Stimulated activated CD4-positive, alpha-beta T cell treated with anti-CD3 and anti-CD28 coated beads, Interleukin-1b, Interleukin-23, amount 100 ng/mL, for 48 hours (primary cell): ENCODE measurements around the gene FAM240B.

ENCODE experiments used
- DNase-seq: peaks from one replicate; pipeline ENCODE4 v3.0.0-alpha.2; 2020

FAM240B gene

DNA sequence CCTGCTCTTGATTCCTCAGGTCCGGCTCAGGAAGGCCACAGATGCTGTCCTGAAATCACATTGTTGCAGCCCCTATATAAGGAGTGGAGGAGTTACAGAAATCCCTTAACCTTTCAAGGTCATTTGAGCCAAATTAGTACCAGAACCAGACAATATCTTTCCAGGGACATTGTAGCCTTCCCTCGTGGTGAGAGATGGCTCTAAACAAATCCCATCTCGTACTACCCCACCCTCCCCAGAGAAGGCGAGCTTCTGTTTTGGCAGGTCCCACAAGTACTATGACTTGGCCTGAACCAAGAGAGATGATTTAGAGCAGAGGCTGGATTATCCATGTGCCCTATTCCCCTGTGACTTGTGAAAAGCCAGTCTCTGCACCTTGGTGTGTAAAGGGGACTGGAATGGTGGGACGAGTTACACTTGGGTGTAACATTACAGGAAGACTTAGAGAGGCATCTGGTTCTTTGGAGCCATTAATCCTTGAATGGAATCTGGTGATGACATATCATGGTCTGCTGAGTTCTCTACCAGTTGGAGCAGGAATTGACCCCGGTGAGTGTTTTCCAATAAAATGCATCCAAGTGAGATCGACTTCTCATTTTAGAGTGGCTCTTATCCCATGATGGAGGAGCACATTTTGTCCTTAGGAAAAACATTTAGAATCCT, at the start of gene FAM240B:
FAM240B (minus strand) TSS at position 51 of the 663 bp plus-strand sequence. CDS start 16,134 bp downstream, outside the sequence.
- DNase-seq = no peak

- DNase-seq = no peak
Measured at GRCh38 chr9:38768351-38768761, 48.4 kb upstream of the FAM240B start.

DNA sequence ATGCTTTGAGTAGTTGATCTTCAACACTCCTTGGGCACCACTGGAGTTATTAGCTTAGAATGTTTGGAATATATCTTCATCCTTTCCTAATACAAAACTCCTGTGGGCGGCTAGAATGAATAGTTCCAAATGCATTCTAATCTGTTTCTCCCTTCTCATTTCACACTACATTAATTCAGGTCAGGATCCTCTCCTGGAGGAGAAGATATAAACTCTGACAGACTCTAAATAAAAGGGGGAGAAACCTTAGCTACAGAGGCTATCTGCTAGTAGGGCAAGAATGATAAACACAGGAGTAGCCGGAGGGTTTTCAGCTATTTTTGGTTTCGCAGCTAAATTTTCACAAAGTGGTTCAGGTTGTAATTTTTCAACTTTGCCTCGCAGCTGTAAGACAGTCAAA, 45.2 kb upstream of the FAM240B start:
- no peak for DNase-seq

GRCh38 chr9:38761999-38762398, 42.1 kb upstream of the FAM240B start:
- no peak for DNase-seq

GRCh38 chr9:38761339-38761738, 41.4 kb upstream of the FAM240B start:
- no peak for DNase-seq

- no peak for DNase-seq
Measured at GRCh38 chr9:38756702-38757101, 36.8 kb upstream of the FAM240B start.

DNA sequence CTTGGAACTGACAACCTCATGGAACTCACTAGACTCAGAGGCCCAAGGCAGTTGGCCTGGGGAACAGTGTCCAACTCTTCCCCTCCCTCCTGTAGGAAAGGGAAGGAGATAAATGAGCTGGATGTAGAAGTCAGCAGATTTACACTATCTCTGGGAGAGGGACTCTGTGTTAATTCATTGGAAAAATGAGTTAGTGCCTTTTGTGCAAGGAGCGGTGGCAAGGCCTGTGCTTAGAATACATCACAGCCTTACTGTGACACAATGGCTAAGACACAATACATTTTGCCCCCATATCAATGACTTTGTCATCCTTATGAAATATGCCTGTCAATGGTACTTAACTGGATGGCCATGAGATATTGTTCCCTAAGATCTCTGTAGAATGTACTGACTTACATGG, 28.0 kb upstream of the FAM240B start:
- DNase-seq = no peak

GRCh38 chr9:38747067-38747466, 27.1 kb upstream of the FAM240B start:
- no peak for DNase-seq

DNA sequence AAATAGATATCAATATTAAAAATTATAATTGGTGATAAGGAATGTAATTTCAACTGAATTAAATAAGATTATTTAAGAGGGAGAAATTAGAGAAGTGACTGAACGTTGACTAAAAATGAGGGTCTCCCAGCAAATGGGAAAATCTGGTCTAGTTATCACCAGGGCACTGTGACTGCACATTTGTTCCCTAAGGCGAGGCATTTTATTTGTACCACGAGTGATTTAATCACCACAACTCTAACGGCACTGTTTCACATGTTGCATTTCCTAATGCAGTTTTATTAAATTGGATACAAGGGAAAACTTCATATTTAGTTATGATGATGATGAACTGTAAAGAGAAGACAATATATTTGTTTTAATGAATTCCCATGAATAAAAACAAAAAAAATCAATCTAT, 26.4 kb upstream of the FAM240B start:
- DNase-seq = no peak

DNA sequence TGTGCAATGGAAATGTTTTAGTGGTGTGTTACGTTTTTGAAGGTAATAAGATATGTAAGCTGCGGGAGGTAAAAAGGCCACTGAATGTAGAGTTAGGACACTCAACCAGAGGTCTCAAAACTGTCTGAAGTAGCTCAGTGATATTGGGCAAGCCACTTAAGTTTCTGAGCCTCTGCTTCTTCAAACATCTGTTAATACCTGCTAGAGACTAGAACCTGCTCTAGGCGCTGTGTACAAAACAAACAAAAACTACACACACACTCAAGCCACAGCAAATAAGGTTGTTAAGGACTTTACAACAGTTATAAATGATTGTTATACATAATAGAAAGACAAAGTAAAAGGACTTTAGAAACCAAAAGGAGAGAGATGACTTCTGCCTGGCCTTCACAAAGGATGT, 24.6 kb upstream of the FAM240B start:
- no peak for DNase-seq

- DNase-seq = no peak
Measured at GRCh38 chr9:38737246-38737645, 17.3 kb upstream of the FAM240B start.

- no peak for DNase-seq
Measured at GRCh38 chr9:38734831-38735230, 14.9 kb upstream of the FAM240B start.

GRCh38 chr9:38733503-38733902, 13.6 kb upstream of the FAM240B start:
- no peak for DNase-seq

- no peak for DNase-seq
Measured at GRCh38 chr9:38732885-38733284, 13.0 kb upstream of the FAM240B start.

- no peak for DNase-seq
Measured at GRCh38 chr9:38727497-38728001, 7.6 kb upstream of the FAM240B start.

- DNase-seq = no peak
Measured at GRCh38 chr9:38724754-38725153, 4.8 kb upstream of the FAM240B start.

DNA sequence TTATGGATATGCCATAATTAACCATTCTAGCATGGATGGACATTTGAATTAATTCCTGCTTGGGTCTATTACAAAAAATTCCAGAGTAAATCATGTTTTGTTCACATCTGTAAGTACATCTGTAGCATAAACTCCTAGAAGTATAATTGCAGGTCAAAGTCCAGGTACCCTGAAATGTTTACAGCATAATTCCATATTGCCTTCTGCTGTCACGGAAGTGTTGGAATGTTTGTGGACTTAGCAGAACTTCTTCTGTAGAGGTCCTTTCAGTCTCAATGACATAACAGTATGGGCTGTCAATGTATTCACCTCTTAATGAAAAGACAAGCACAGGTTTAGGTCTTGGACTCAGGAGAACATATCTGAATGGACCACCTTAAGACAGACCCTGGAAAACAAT, 1.8 kb downstream of the FAM240B start:
- no peak for DNase-seq

- no peak for DNase-seq
Measured at GRCh38 chr9:38715684-38716083, 4.2 kb downstream of the FAM240B start.

- no peak for DNase-seq
Measured at GRCh38 chr9:38713426-38713825, 6.5 kb downstream of the FAM240B start.

GRCh38 chr9:38708759-38709158, 11.2 kb downstream of the FAM240B start:
- DNase-seq = no peak

- no peak for DNase-seq
Measured at GRCh38 chr9:38707885-38708637, 11.9 kb downstream of the FAM240B start.

DNA sequence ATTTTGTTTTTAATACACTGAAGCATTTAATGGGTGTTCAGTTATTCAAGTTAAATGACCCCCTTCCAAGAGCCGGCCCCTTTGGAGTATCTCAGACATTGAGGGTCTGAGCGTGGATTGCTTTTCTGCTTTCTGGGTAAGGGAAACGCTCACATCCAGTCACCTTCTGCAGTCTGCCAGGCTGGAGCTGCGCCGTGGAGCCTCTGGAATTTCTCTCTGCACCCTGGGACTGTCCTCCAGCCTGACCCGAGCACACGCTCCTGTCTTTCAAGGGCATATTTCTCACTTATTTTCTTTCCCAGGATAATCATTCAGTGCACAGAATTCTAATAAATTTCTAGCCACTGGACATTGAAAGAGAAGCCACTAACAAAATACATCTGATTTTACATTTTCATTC, 13.4 kb downstream of the FAM240B start:
- DNase-seq = no peak

GRCh38 chr9:38705917-38706316, 14.0 kb downstream of the FAM240B start:
- no peak for DNase-seq

DNA sequence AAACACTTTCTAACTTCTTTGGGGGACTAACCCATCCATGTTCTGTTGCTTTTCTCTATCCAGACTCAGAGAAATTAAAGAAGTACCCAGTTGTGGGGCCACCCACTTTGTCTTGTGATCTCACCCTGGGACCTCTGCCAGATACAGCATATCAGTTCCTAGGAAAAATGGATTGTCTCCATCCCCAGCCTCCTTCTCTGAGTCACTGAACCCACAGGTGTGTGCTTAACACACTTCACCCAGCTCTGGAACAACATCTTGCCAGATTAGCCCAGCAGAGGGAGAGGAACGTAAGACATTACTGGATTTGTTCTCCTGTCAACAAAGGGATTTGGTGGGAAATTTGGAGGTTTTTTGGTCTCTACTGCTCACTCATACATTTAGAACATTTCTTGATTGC, 19.2 kb downstream of the FAM240B start:
- no peak for DNase-seq
